Measurements from ENCODE around the gene TMEM30B.

TMEM30B gene

GRCh38 chr14:61280092-61280525, 1.0 kb downstream of the TMEM30B start:
- Histone ChIP-seq H3K4me3 (ENCODE audit: low read depth, low read length, poor library complexity, severe bottlenecking) (no peak overlapping the region), H3K27ac (ENCODE audit: low read depth, low read length, poor library complexity, severe bottlenecking) (no peak overlapping the region), H3K27me3 (ENCODE audit: insufficient read depth, low read length) (0 out of 2 replicates have a peak, but pooled peaks cover 3% of the 10 kb centered on the region), H3F3A (ENCODE audit: insufficient read depth, low read length) (no peaks in the 10 kb centered on the region), H3K9ac (ENCODE audit: low read length) (no peak overlapping the region), H3K4me2 (ENCODE audit: low read length) (no peak overlapping the region), H3K4me1 (ENCODE audit: insufficient read depth, low read length, severe bottlenecking) (no peaks in the 10 kb centered on the region), H4K20me1 (ENCODE audit: insufficient read depth, low read length) (no peaks in the 10 kb centered on the region), H3K9me2 (ENCODE audit: low read depth, low read length) (no peaks in the 10 kb centered on the region), H3K79me2 (ENCODE audit: insufficient read depth, low read length) (no peaks in the 10 kb centered on the region), H3K9me3 (ENCODE audit: low read length) (no peaks in the 10 kb centered on the region), H3K36me3 (ENCODE audit: insufficient read depth, low read length) (no peaks in the 10 kb centered on the region), H2AFZ (ENCODE audit: low read length) (no peak overlapping the region)
- TF ChIP-seq EZH2 (IDR thresholded peaks at IDR 0.05; ENCODE audit: borderline replicate concordance, low read length) (no peak), CTCF (IDR thresholded peaks at IDR 0.05; ENCODE audit: low read length) (no peak)

- Histone ChIP-seq H3K9me2 (ENCODE audit: low read depth, low read length) (no peaks in the 10 kb centered on the region), H3K27ac (ENCODE audit: low read depth, low read length, poor library complexity, severe bottlenecking) (no peak overlapping the region), H3K4me2 (ENCODE audit: low read length) (no peak overlapping the region), H3K9me3 (ENCODE audit: low read length) (no peaks in the 10 kb centered on the region), H3K4me3 (ENCODE audit: low read depth, low read length, poor library complexity, severe bottlenecking) (no peak overlapping the region), H3K27me3 (ENCODE audit: insufficient read depth, low read length) (0 out of 2 replicates have a peak, but pooled peaks cover 3% of the 10 kb centered on the region), H4K20me1 (ENCODE audit: insufficient read depth, low read length) (no peaks in the 10 kb centered on the region), H3K4me1 (ENCODE audit: insufficient read depth, low read length, severe bottlenecking) (no peaks in the 10 kb centered on the region), H3F3A (ENCODE audit: insufficient read depth, low read length) (no peaks in the 10 kb centered on the region), H3K9ac (ENCODE audit: low read length) (no peak overlapping the region), H2AFZ (ENCODE audit: low read length) (no peak overlapping the region), H3K79me2 (ENCODE audit: insufficient read depth, low read length) (no peaks in the 10 kb centered on the region), H3K36me3 (ENCODE audit: insufficient read depth, low read length) (no peaks in the 10 kb centered on the region)
- TF ChIP-seq CTCF (IDR thresholded peaks at IDR 0.05; ENCODE audit: low read length) (no peak), EZH2 (IDR thresholded peaks at IDR 0.05; ENCODE audit: borderline replicate concordance, low read length) (no peak)
Observed at GRCh38 chr14:61279082-61279481, 2.1 kb downstream of the TMEM30B start.

- no peaks in the 10 kb centered on the region for H3K9me3 ChIP-seq (ENCODE audit: low read length)
- H2AFZ ChIP-seq (ENCODE audit: low read length), result no peak overlapping the region
- H3K9ac ChIP-seq (ENCODE audit: low read length), result no peak overlapping the region
- H3K79me2 ChIP-seq (ENCODE audit: insufficient read depth, low read length), result no peaks in the 10 kb centered on the region
- H3F3A ChIP-seq (ENCODE audit: insufficient read depth, low read length), result no peaks in the 10 kb centered on the region
- H3K9me2 ChIP-seq (ENCODE audit: low read depth, low read length), result no peaks in the 10 kb centered on the region
- no peaks in the 10 kb centered on the region for H3K36me3 ChIP-seq (ENCODE audit: insufficient read depth, low read length)
- no peak overlapping the region for H3K4me3 ChIP-seq (ENCODE audit: low read depth, low read length, poor library complexity, severe bottlenecking)
- H3K27me3 ChIP-seq (ENCODE audit: insufficient read depth, low read length), result peaks cover 9% of the 10 kb centered on the region; the same call in 1 of the 2 replicates
- no peaks in the 10 kb centered on the region for H4K20me1 ChIP-seq (ENCODE audit: insufficient read depth, low read length)
- no peak for TF ChIP-seq CTCF (IDR thresholded peaks at IDR 0.05; ENCODE audit: low read length)
- TF ChIP-seq EZH2 (IDR thresholded peaks at IDR 0.05; ENCODE audit: borderline replicate concordance, low read length), result no peak
- H3K27ac ChIP-seq (ENCODE audit: low read depth, low read length, poor library complexity, severe bottlenecking), result no peak overlapping the region
- no peaks in the 10 kb centered on the region for H3K4me1 ChIP-seq (ENCODE audit: insufficient read depth, low read length, severe bottlenecking)
- no peak overlapping the region for H3K4me2 ChIP-seq (ENCODE audit: low read length)
Observed at GRCh38 chr14:61277784-61278183, 3.4 kb downstream of the TMEM30B start.

All from OCI-LY1 (cell line).